Large intestine (tissue), 3 donors: ENCODE results near the gene SPATA33. TPM values are rescaled to one million over a fixed set of nuclear protein-coding genes. Genes with fewer than 3 reads are reported as not detected.

Experiments used
- DNase-seq, 2 donors: peaks; one replicate each; pipeline versions ENCODE4 v3.0.0 to v3.0.0-alpha.2; 2013
- H3K27ac ChIP-seq: one replicate; pipeline ENCODE4 v1.5.1; 2013; ENCODE audit warnings: low read length
- H3K27me3 ChIP-seq: 2 replicates; pipeline ENCODE4 v1.6.1; 2013; ENCODE audit warnings: low read length; ENCODE audit not compliant: control insufficient read depth, insufficient read depth
- H3K36me3 ChIP-seq: 2 replicates; pipeline ENCODE4 v1.6.1; 2013; ENCODE audit warnings: low read length; ENCODE audit not compliant: control insufficient read depth, insufficient read depth
- H3K4me1 ChIP-seq: one replicate; pipeline ENCODE4 v1.6.1; 2013; ENCODE audit warnings: low read length; ENCODE audit not compliant: control insufficient read depth, insufficient read depth
- H3K4me3 ChIP-seq: one replicate; pipeline ENCODE4 v1.5.1; 2013; ENCODE audit warnings: low read length
- H3K9me3 ChIP-seq: one replicate; pipeline ENCODE4 v1.6.1; 2013; ENCODE audit warnings: mild to moderate bottlenecking, low read depth, low read length, moderate library complexity; ENCODE audit not compliant: control insufficient read depth
- WGBS: methylation state at CpG from one replicate; pipeline ENCODE4 v1.1.5; 2013; ENCODE audit warnings: low lambda C conversion rate; ENCODE audit not compliant: insufficient coverage; 5-methylcytosine and 5-hydroxymethylcytosine counted together
- polyA plus RNA-seq: library from polyadenylated mRNA; unstranded; fragments of 120-200 nt; gene quantifications from one replicate; pipeline ENCODE4 v1.2.1, GENCODE V29; 2013

Gene SPATA33
- polyA plus RNA-seq, 1 donor, result 11.0 TPM

DNA sequence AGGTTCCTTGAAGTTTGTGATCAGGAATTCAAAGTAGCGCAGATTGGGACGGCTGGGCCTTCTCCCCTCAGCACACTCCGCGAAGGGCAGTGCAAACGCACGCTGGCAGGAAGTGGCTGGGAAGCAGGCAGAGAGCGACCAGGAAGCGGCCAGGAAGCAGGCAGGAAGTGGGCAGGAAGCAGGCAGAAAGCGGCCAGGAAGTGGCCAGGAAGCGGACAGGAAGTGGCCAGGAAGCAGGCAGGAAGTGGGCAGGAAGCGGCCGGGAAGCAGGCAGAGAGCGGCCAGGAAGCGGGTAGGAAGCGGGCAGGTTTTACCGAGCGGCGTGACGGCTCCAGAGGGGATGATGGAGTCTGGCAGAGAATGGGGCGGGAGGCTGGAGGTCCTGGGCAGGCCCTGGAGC lies 41.0 kb upstream of the SPATA33 start:
- Histone ChIP-seq H3K27ac (no peak overlapping the region), H3K4me3 (no peak overlapping the region), H3K27me3 (no peaks in the 10 kb centered on the region), H3K36me3 (no peaks in the 10 kb centered on the region), H3K9me3 (peaks cover 13% of the 10 kb centered on the region), H3K4me1 (peaks cover 41% of the 10 kb centered on the region)
- no peak for DNase-seq
- WGBS, result no CpG with 5 or more reads among the region's 20 CpGs

DNA sequence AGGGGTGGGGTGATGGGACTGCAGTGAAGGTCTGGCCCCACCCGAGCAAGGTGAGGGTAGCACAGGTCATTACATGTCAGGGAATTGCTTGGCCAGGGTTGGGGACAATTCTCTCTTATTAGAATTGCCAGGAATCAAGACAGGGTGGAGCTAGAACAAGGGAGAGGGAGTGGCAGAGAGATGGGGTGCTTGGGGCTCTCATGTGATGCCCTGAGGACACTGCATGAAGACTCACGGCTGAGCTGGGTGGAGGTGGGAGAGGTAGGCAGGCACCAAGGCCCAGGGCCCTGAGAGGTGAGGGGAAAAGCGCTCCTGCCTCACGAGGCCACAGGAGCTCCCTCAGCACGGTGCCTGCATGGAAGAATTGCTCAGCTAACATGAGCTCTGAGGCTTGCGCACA lies 40.6 kb upstream of the SPATA33 start:
- no peak for DNase-seq
- H3K4me1 ChIP-seq, result peaks cover 45% of the 10 kb centered on the region
- no CpG with 5 or more reads among the region's 6 CpGs for WGBS
- H3K27me3 ChIP-seq, result no peaks in the 10 kb centered on the region
- H3K4me3 ChIP-seq, result no peak overlapping the region
- no peak overlapping the region for H3K27ac ChIP-seq
- no peaks in the 10 kb centered on the region for H3K36me3 ChIP-seq
- H3K9me3 ChIP-seq, result peaks cover 13% of the 10 kb centered on the region

DNA sequence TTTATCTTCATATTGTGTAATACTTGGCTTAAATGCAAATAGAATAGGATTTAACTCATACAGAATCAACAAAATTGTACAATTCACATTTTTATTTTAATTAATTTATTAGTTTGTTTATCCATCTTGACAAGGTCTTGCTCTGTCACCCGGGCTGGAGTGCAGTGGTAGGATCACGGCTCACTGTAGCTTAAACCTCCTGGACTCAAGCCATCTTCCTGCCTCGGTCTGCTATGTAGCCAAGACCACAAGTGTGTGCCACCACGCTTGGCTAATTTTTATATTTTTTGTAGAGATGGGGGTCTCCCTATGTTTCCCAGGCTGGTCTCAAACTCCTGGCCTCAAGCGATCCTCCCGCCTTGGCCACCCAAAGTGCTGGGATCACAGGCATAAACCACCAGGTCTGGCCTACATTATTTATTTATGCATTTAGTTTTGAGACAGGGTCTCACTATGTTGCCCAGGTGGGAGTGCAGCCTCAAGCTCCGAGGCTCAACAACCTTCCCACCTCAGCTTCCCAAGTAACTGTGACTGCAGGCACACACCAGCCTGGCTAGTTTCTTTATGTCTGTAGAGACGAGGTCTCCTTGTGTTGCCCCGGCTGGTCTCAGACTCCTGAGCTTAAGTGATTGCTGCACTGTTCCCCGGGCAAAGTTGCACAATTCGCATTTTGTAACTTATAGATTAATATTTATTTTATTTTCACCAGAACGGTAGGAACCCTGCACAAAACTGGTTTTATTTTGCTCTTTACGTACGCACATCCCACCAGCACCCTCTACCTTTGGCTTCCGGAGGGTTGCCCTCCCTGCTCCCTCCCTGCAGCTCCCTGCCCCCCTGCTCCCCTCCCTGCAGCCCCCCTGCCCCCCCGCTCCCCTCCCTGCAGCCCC lies 39.3 kb upstream of the SPATA33 start:
- no peak overlapping the region for H3K27ac ChIP-seq
- H3K27me3 ChIP-seq, result no peaks in the 10 kb centered on the region
- no peak for DNase-seq
- peaks cover 4% of the 10 kb centered on the region for H3K36me3 ChIP-seq
- no CpG with 5 or more reads among the region's 16 CpGs for WGBS
- H3K9me3 ChIP-seq, result peaks cover 13% of the 10 kb centered on the region
- no peak overlapping the region for H3K4me3 ChIP-seq
- peaks cover 36% of the 10 kb centered on the region for H3K4me1 ChIP-seq

DNA sequence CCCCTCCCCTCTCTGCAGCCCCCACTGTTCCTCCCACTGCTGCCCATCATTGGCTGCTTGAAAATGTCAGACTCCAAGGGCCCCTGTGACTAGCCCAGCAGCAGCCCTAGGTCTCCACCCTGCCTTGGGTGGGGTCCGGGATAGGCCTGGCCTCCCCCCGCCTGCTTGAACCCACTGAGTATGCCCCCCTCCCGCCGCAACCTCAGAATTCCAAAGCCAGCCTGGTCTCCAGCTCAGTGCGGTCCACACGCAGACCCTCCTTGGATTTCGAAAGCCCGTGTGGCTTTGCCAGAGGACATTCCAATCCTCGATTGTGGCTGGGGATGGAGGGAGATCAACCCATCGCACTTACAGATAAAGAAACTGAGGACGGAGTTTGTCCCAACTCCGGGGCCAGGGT lies 37.8 kb upstream of the SPATA33 start:
- no peak for DNase-seq
- H3K27me3 ChIP-seq, result no peaks in the 10 kb centered on the region
- H3K4me1 ChIP-seq, result peaks cover 34% of the 10 kb centered on the region
- H3K36me3 ChIP-seq, result peaks cover 4% of the 10 kb centered on the region
- no peak overlapping the region for H3K4me3 ChIP-seq
- H3K27ac ChIP-seq, result no peak overlapping the region
- no CpG with 5 or more reads among the region's 12 CpGs for WGBS
- peaks cover 8% of the 10 kb centered on the region for H3K9me3 ChIP-seq

DNA sequence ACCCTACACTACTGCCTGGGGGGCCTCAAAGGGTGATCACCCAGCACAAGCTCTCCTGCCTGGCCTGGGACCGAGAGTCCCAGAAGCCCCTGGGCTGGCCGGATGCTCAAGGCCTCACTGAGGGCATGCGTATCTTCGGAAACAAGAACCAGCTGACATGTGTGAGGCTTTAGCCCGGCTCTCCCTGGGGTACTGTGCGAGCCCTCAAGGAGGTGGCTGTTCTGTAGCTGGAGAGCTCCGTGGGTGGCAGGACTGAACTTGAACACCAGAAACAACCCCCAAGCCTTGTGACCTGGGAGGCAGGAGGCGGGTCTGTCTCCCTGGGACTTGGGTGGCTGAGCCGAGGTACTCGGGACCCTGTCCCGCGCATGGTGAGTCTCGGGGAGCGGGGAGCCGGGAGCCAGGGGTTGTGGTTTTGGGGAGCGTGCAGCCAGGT lies 37.2 kb upstream of the SPATA33 start:
- Histone ChIP-seq H3K27ac (no peak overlapping the region), H3K4me3 (no peak overlapping the region), H3K4me1 (peaks cover 34% of the 10 kb centered on the region), H3K36me3 (peaks cover 4% of the 10 kb centered on the region), H3K27me3 (no peaks in the 10 kb centered on the region), H3K9me3 (peaks cover 6% of the 10 kb centered on the region)
- WGBS, result no CpG with 5 or more reads among the region's 16 CpGs
- DNase-seq, result no peak

DNA sequence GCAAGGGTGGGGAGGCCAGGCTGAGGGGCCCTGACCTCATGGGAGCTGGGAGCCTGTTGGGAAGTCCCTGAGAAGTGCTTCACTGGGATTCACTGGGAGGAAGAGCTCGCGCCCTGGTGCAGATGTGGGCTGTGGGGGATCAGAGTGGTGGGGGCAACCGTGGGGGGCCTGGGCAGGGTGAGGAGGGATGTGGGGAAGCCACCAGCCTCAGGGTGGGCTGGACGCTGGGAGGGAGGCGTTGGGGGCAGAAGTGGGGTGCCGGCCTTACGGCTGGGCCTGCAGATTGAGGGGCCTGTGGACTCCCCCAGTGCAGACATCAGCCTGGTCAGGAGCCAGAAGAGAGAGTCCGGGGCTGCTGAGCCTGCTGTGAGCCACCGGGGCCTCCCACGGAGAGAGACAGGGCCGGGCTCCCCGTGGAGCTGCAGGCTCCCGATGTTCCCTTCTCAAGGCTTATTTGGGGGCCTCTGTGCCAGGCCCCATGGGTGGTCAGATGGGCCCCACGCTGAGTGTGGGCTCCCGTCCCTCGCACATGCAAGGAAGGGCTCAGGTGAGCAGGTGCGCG lies 36.4 kb upstream of the SPATA33 start:
- WGBS, result no CpG with 5 or more reads among the region's 18 CpGs
- Histone ChIP-seq H3K4me1 (peaks cover 37% of the 10 kb centered on the region), H3K9me3 (peaks cover 5% of the 10 kb centered on the region), H3K36me3 (peaks cover 6% of the 10 kb centered on the region), H3K27me3 (no peaks in the 10 kb centered on the region), H3K27ac (no peak overlapping the region), H3K4me3 (no peak overlapping the region)
- DNase-seq, result no peak

DNA sequence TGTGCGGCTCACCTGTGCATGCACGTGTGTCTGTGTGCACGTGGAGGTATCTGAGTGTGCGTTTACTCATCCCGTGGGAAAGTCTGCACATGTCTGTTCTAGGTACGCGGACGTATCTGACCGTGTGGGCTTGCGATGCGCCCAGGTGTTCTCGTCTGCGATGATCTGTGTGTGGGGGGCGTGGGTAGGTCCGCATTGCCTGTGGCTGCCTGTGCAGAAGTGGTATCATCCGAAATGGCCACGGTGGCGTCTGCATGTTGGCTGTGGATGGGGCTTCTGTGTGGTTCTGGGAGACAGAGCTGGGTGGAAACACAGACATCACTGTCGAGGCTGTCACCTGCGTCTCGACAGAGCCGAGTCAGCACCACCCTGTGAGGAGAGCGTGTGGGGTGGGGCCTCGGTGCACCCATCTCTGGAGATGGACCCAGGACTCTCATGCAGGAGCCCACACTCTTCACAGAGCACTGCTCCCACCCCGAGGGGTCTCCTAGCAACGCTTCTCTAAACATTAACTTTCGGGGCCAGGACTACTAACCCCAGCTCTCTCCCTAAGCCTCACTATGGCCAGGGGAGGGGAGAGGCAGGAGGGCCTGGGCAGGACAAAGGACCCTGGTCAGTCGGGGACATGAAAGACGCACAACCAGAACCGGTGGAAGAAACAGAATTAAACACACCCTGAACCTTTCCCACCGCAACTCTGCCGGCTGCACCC lies 35.8 kb upstream of the SPATA33 start:
- H3K36me3 ChIP-seq, result peaks cover 7% of the 10 kb centered on the region
- no peaks in the 10 kb centered on the region for H3K9me3 ChIP-seq
- H3K27ac ChIP-seq, result no peak overlapping the region
- peak in 1 of 2 donors; percentile 52 for DNase-seq
- WGBS, result no CpG with 5 or more reads among the region's 32 CpGs
- no peaks in the 10 kb centered on the region for H3K27me3 ChIP-seq
- H3K4me3 ChIP-seq, result no peak overlapping the region
- peaks cover 33% of the 10 kb centered on the region for H3K4me1 ChIP-seq

DNA sequence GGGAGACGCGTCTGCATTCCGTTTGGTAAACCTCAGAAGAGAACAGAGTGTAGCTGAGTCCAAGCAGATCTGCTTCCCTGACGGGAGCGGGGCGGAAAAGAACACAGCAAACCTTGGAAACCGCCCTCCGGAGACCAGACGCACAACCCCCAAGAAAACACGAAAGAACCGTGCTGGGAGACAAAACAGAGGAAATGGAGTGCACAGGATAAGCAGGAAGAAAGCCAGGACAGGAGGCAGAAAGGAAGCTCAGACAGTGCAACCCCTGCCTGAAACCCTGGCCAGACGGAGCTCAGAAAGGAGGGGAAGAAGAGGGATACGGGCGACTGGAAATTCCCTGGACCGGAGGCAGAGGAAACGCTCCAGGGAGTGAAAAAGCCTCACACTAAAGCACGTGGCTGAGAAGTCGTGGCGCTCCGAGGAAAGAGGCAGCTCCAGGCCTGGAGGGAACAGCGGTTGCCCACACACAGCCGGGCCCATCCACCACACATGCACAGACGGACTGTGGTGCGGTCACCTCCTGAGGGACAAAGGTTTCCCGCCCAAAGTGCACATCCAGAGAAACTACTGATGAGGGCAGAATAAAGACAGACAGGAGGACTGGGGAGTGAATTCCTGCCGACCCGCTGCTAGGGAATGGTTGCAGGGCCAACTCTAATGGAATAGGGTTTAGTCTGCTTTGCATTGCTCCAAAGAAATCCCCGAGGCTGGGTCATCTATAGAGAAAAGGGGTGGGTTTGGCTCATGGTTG lies 34.0 kb upstream of the SPATA33 start:
- Histone ChIP-seq H3K9me3 (no peaks in the 10 kb centered on the region), H3K4me1 (peaks cover 29% of the 10 kb centered on the region), H3K27me3 (no peaks in the 10 kb centered on the region), H3K4me3 (no peak overlapping the region), H3K36me3 (peaks cover 7% of the 10 kb centered on the region), H3K27ac (no peak overlapping the region)
- DNase-seq, result no peak
- 92% methylated on average over 9 of the region's 28 CpGs for WGBS

DNA sequence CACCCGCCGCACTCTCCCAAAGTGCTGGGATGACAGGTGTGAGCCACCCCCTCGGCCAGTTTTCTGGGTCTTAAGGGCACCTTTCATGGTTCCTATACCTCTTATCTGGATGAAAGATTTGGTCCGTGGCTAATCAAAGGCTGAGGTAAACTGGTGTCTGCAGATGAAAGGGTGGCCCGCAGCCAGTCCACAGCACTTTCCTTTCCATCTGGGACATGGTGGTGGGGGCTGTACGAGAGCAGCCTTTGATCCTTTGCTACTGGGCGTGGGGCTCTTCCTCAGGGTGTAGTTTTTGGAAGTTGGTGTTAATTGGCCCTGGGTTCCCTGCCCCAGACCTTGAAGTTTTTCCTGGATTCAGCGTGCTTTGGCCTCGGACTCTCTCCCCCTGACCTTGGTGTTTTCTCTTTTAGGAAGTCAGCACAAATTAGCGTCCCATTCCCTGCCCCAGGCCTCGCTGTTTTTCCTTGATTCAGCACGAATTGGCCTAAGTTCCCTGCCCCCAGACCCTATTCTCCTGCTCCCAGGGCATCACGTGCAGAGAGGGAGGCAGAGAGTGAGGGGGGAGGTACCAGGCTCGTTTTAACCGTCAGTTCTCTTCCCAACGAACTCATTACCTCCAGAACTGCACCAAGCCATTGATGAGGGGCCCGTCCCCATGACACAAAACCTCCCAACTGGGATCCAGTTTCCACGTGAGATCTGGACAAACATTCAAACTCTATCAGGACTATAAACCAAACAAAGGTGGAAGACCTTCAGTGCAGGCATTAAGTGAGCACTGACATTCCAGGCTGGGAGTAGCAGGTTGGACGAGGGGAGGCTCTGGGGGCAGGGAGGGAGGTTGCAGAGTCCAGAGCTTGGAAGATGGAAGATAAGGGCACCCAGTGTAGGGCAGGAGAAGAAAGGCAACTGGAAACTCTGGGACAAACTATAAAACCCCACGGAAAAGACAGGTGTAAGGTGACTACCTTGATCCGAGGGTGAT lies 32.6 kb upstream of the SPATA33 start:
- Histone ChIP-seq H3K27me3 (no peaks in the 10 kb centered on the region), H3K36me3 (peaks cover 7% of the 10 kb centered on the region), H3K4me1 (peaks cover 29% of the 10 kb centered on the region), H3K27ac (peak overlapping the region; percentile 50), H3K4me3 (no peak overlapping the region), H3K9me3 (peaks cover 10% of the 10 kb centered on the region)
- DNase-seq, result peak; percentile 47 to 78
- 0% methylated on average over 1 of the region's 21 CpGs for WGBS
